Measurements from ENCODE around the gene CRK. TPM values are rescaled to one million over a fixed set of nuclear protein-coding genes. Genes with fewer than 3 reads are reported as not detected.

CRK gene
- total and polyA plus RNA-seq, 10 of the 15 experiments (the other 5 are each of a cell fraction or from before 2014, with no cell fraction given) = 11.1 to 23.8 (median 20.5) TPM

GRCh38 chr17:1455291-1455796 is 688 bp downstream of the CRK start (continued):
- TF ChIP-seq PRDM15 (CRISPR knock-in tag; IDR thresholded peaks at IDR 0.05) (no peak), NBN (IDR thresholded peaks at IDR 0.05) (peak; percentile 42; the same call in 1 of the 2 replicates), ATF2 (IDR thresholded peaks at IDR 0.05; ENCODE audit: low read length) (no peak), CREM (IDR thresholded peaks at IDR 0.05; ENCODE audit: low read depth) (no peak), EP300 (IDR thresholded peaks at IDR 0.05; ENCODE audit: borderline replicate concordance in 1 of 2, control insufficient read depth in 1 of 2, low read depth in 2 of 2, low read length in 2 of 2) (no peak), USF1 (IDR thresholded peaks at IDR 0.05; ENCODE audit: borderline replicate concordance, extremely low read length, insufficient read depth, low read depth, low read length) (no peak), BACH1 (IDR thresholded peaks at IDR 0.05; ENCODE audit: borderline replicate concordance) (no peak), PML (IDR thresholded peaks at IDR 0.05; ENCODE audit: low read length) (no peak)
